Measurements from ENCODE around the gene MVK.

DNA sequence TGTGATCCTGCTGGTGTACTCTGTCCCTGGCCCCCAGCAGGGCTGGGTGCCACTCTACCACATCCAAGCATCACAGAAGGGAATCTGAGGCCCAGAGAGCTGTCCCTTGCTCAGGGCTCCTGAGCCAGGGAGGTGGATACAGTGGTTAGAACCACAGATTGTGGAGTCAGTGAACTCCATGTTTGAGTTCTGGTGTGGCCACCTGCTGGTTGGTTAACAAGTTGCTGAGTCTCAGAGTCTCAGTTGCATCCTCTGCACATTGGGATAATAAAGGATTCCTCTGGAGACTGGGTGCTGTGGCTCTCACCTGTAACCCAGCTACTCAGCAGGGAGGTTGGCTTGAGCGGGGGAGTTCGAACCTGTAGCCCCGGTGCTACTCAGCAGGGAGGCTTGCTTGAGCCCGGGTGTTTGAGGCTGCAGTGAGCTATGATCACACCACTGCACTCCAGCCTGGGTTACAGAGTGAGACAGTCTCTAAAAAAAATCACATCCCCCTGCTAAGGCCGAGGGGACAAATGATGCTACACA is 39.4 kb downstream of the MVK start:
- no peak for TF ChIP-seq PKNOX1 (IDR thresholded peaks at IDR 0.05)
- TF ChIP-seq TARDBP (IDR thresholded peaks at IDR 0.05): no peak
- TF ChIP-seq BHLHE40 (IDR thresholded peaks at IDR 0.05; ENCODE audit: borderline replicate concordance): no peak
- TF ChIP-seq ELF4 (IDR thresholded peaks at IDR 0.05): no peak
- TF ChIP-seq HDGF (IDR thresholded peaks at IDR 0.05; ENCODE audit: borderline replicate concordance): no peak
- TF ChIP-seq ARNT (IDR thresholded peaks at IDR 0.05): no peak
- no peak for TF ChIP-seq L3MBTL2 (conservative IDR thresholded peaks at IDR 0.05)
- TF ChIP-seq FOXA1 (IDR thresholded peaks at IDR 0.05): no peak
- TF ChIP-seq CTBP1 (IDR thresholded peaks at IDR 0.05; ENCODE audit: borderline replicate concordance): no peak

Measured in HEK293T (cell line).